Adipocyte (in vitro differentiated cells): Measurements from ENCODE around the gene RGS4.

Source experiments
- DNase-seq: peaks from one replicate; pipeline ENCODE4 v3.0.0-alpha.2; 2015; ENCODE audit warnings: low read depth
- H3K27me3 ChIP-seq: replicated peaks from 2 replicates; pipeline ENCODE4 v1.7.0; 2013; ENCODE audit warnings: mild to moderate bottlenecking, low read length, moderate library complexity; ENCODE audit not compliant: control insufficient read depth, insufficient read depth
- H3K36me3 ChIP-seq: 2 replicates; pipeline ENCODE4 v1.7.0; 2013; ENCODE audit warnings: low read length, mild to moderate bottlenecking, moderate library complexity; ENCODE audit not compliant: control insufficient read depth, insufficient read depth, severe bottlenecking
- H3K4me1 ChIP-seq: 2 replicates; pipeline ENCODE4 v1.7.0; 2013; ENCODE audit warnings: mild to moderate bottlenecking, low read length, moderate library complexity; ENCODE audit not compliant: control insufficient read depth, insufficient read depth
- H3K4me3 ChIP-seq: 2 replicates; pipeline ENCODE4 v1.7.0; 2013; ENCODE audit warnings: mild to moderate bottlenecking, low read length, moderate library complexity
- H3K9ac ChIP-seq: 2 replicates; pipeline ENCODE4 v1.7.0; 2013; ENCODE audit warnings: mild to moderate bottlenecking, low read length, moderate library complexity
- H3K9me3 ChIP-seq: 2 replicates; pipeline ENCODE4 v1.7.0; 2013; ENCODE audit warnings: mild to moderate bottlenecking, low read length, moderate library complexity; ENCODE audit not compliant: control insufficient read depth

RGS4 gene

GRCh38 chr1:163069142-163069541 lies at the start of gene RGS4:
TSS of gene RGS4 (plus strand) at chr1:163069361. CDS start at chr1:163069485, 124 bp downstream.
- Histone ChIP-seq H3K4me1 (peaks cover 19% of the 10 kb centered on the region), H3K27me3 (no peaks in the 10 kb centered on the region), H3K9ac (peak within 1 kb of the TSS; percentile 71), H3K9me3 (no peaks in the 10 kb centered on the region), H3K36me3 (peaks cover 7% of the 10 kb centered on the region), H3K4me3 (peak within 1 kb of the TSS; percentile 81)
- DNase-seq = peak; percentile 96

GRCh38 chr1:163022129-163022528 lies 47.0 kb upstream of the RGS4 start:
- Histone ChIP-seq H3K4me1 (no peaks in the 10 kb centered on the region), H3K9me3 (peaks cover 32% of the 10 kb centered on the region), H3K4me3 (peak overlapping the region; percentile 4), H3K9ac (no peak overlapping the region), H3K27me3 (no peaks in the 10 kb centered on the region), H3K36me3 (no peaks in the 10 kb centered on the region)
- no peak for DNase-seq

GRCh38 chr1:163027610-163028009 lies 41.6 kb upstream of the RGS4 start:
- no peaks in the 10 kb centered on the region for H3K4me1 ChIP-seq
- no peak for DNase-seq

GRCh38 chr1:163029901-163030300 lies 39.3 kb upstream of the RGS4 start:
- DNase-seq = peak; percentile 59

More at GRCh38 chr1:163027610-163028009, 41.6 kb upstream of the RGS4 start:
- H3K9me3 ChIP-seq = peaks cover 13% of the 10 kb centered on the region
- no peak overlapping the region for H3K4me3 ChIP-seq
- H3K9ac ChIP-seq = no peak overlapping the region
- no peaks in the 10 kb centered on the region for H3K36me3 ChIP-seq
- no peaks in the 10 kb centered on the region for H3K27me3 ChIP-seq

GRCh38 chr1:163035446-163036249 lies 33.5 kb upstream of the RGS4 start:
- Histone ChIP-seq H3K27me3 (no peaks in the 10 kb centered on the region), H3K9ac (no peak overlapping the region), H3K4me3 (peak overlapping the region; percentile 57), H3K4me1 (peaks cover 9% of the 10 kb centered on the region), H3K9me3 (no peaks in the 10 kb centered on the region), H3K36me3 (no peaks in the 10 kb centered on the region)
- DNase-seq = peak; percentile 63

More at GRCh38 chr1:163029901-163030300, 39.3 kb upstream of the RGS4 start:
- Histone ChIP-seq H3K9ac (no peak overlapping the region), H3K9me3 (no peaks in the 10 kb centered on the region), H3K27me3 (no peaks in the 10 kb centered on the region), H3K4me3 (no peak overlapping the region), H3K36me3 (no peaks in the 10 kb centered on the region), H3K4me1 (no peaks in the 10 kb centered on the region)

GRCh38 chr1:163036671-163037070 lies 32.5 kb upstream of the RGS4 start:
- Histone ChIP-seq H3K4me1 (peaks cover 9% of the 10 kb centered on the region), H3K9ac (no peak overlapping the region), H3K27me3 (no peaks in the 10 kb centered on the region), H3K9me3 (no peaks in the 10 kb centered on the region), H3K4me3 (no peak overlapping the region), H3K36me3 (no peaks in the 10 kb centered on the region)
- DNase-seq = no peak

- no peak overlapping the region for H3K4me3 ChIP-seq
- H3K27me3 ChIP-seq = no peaks in the 10 kb centered on the region
- H3K4me1 ChIP-seq = peaks cover 9% of the 10 kb centered on the region
- H3K9me3 ChIP-seq = no peaks in the 10 kb centered on the region
- DNase-seq = no peak
- no peaks in the 10 kb centered on the region for H3K36me3 ChIP-seq
- no peak overlapping the region for H3K9ac ChIP-seq
Observed at GRCh38 chr1:163038928-163039706, 30.0 kb upstream of the RGS4 start.

- Histone ChIP-seq H3K9ac (no peak overlapping the region), H3K9me3 (no peaks in the 10 kb centered on the region), H3K27me3 (no peaks in the 10 kb centered on the region), H3K4me1 (peaks cover 9% of the 10 kb centered on the region), H3K4me3 (no peak overlapping the region), H3K36me3 (no peaks in the 10 kb centered on the region)
- no peak for DNase-seq
Observed at GRCh38 chr1:163039707-163040093, 29.5 kb upstream of the RGS4 start.

- Histone ChIP-seq H3K9me3 (no peaks in the 10 kb centered on the region), H3K9ac (no peak overlapping the region), H3K36me3 (no peaks in the 10 kb centered on the region), H3K4me3 (no peak overlapping the region), H3K4me1 (peaks cover 5% of the 10 kb centered on the region), H3K27me3 (no peaks in the 10 kb centered on the region)
- peak; percentile 71 for DNase-seq
Observed at GRCh38 chr1:163046071-163046470, 23.1 kb upstream of the RGS4 start.

GRCh38 chr1:163047951-163048659 lies 21.1 kb upstream of the RGS4 start:
- peaks cover 5% of the 10 kb centered on the region for H3K4me1 ChIP-seq
- no peaks in the 10 kb centered on the region for H3K27me3 ChIP-seq
- H3K9ac ChIP-seq = no peak overlapping the region
- no peaks in the 10 kb centered on the region for H3K9me3 ChIP-seq
- H3K4me3 ChIP-seq = no peak overlapping the region
- no peak for DNase-seq
- no peaks in the 10 kb centered on the region for H3K36me3 ChIP-seq

GRCh38 chr1:163048869-163049268 lies 20.3 kb upstream of the RGS4 start:
- no peak for DNase-seq
- no peaks in the 10 kb centered on the region for H3K27me3 ChIP-seq
- no peak overlapping the region for H3K4me3 ChIP-seq
- no peak overlapping the region for H3K9ac ChIP-seq
- H3K4me1 ChIP-seq = peaks cover 5% of the 10 kb centered on the region
- no peaks in the 10 kb centered on the region for H3K36me3 ChIP-seq
- no peaks in the 10 kb centered on the region for H3K9me3 ChIP-seq
